Stomach (tissue), 9 donors: ENCODE measurements around the gene EEF1A2. TPM values are rescaled to one million over a fixed set of nuclear protein-coding genes. Genes with fewer than 3 reads are reported as not detected.

Experiments used
- DNase-seq, 2 donors: peaks; one replicate each; pipeline versions ENCODE4 v3.0.0 to v3.0.0-alpha.2; 2013 to 2019
- H3K27ac ChIP-seq, 5 donors: fragments of 200-600 bp in 4 of 5; sonication (generic) in 4 of 5; one replicate each; pipeline ENCODE4 v1.5.1; 2013 to 2019; ENCODE audit warnings: mild to moderate bottlenecking in 1 of 5, moderate library complexity in 1 of 5
- H3K27me3 ChIP-seq, 3 donors: fragments of 200-600 bp; sonication (generic); one replicate each; pipeline ENCODE4 v1.5.1; 2017 to 2019; ENCODE audit warnings: mixed run types in 1 of 3
- H3K36me3 ChIP-seq, 4 donors: fragments of 200-600 bp; sonication (generic); 1 replicate in 3 of 4; 2 replicates in 1 of 4; pipeline ENCODE4 v1.5.1; 2016 to 2019
- H3K4me1 ChIP-seq, 4 donors: fragments of 200-600 bp; sonication (generic); one replicate each; pipeline ENCODE4 v1.5.1; 2016 to 2019
- H3K4me3 ChIP-seq, 4 donors: fragments of 200-600 bp; sonication (generic) in 3 of 4; one replicate each; pipeline ENCODE4 v1.5.1; 2016 to 2019; ENCODE audit warnings: mild to moderate bottlenecking in 1 of 4
- H3K9me3 ChIP-seq, 4 donors: fragments of 200-600 bp; sonication (generic); one replicate each; pipeline ENCODE4 v1.5.1; 2016 to 2019
- EP300 ChIP-seq: sonication (generic); formaldehyde crosslinking; IDR thresholded peaks from one replicate; pipeline ENCODE4 v1.6.1; 2017; ENCODE audit warnings: antibody characterized with exemption
- POLR2A ChIP-seq, 4 donors: fragments of 450-650 bp; IDR thresholded peaks; one replicate each; pipeline ENCODE4 v1.6.1; 2016; ENCODE audit warnings: antibody characterized with exemption in 4 of 4, control low read depth in 2 of 4, mild to moderate bottlenecking in 1 of 4, moderate library complexity in 1 of 4
- POLR2AphosphoS5 ChIP-seq, 3 donors: sonication (generic); formaldehyde crosslinking; IDR thresholded peaks; one replicate each; pipeline ENCODE4 v1.6.1; 2016; ENCODE audit warnings: antibody characterized with exemption in 3 of 3
- WGBS, 5 donors: extraction: QIAGEN DNeasy Blood & Tissue Kit in 3 of 5; methylation state at CpG; one replicate each; pipeline versions ENCODE4 v1.1.5 to v1.1.7; 2013 to 2018; 5-methylcytosine and 5-hydroxymethylcytosine counted together
- intact Hi-C: fragments of 100-400 bp; cut with DNase I; formaldehyde crosslinking; loops from one replicate; pipeline ENCODE4 v1.15.1; 2023; ENCODE audit warnings: low total_unique reads
- polyA plus RNA-seq, 3 donors: library from polyadenylated mRNA; stranded (reverse); fragments of 200-250 nt; gene quantifications; one replicate each; pipeline ENCODE4 v1.2.3, GENCODE V29; 2013
- total RNA-seq, 5 donors: library from RNA; depleted of rRNA; stranded (reverse); fragments of >200 nt; gene quantifications; one replicate each; pipeline versions ENCODE4 v1.1.0 to v1.2.3, GENCODE V29; 2014 to 2016
- TF ChIP-seq, protein P1 (sequence below), 7 experiments: fragments of 450-650 bp in 4 of 7; fragments of 200-600 bp in 3 of 7; sonication (generic) in 3 of 7; IDR thresholded peaks; one replicate each; pipeline ENCODE4 v1.5.1; 2016 to 2019; ENCODE audit warnings: antibody characterized with exemption in 7 of 7, control low read depth in 2 of 7, mild to moderate bottlenecking in 1 of 7
- donor health status: healthy with polysubstance abuse.
- donor health status: Bipolar disorder and iron deficiency.
- donor health status: healthy.

Gene EEF1A2
- total and polyA plus RNA-seq, 8 donors, result 0.58 to 64.8 (median 23.8) TPM; not detected in 1

DNA sequence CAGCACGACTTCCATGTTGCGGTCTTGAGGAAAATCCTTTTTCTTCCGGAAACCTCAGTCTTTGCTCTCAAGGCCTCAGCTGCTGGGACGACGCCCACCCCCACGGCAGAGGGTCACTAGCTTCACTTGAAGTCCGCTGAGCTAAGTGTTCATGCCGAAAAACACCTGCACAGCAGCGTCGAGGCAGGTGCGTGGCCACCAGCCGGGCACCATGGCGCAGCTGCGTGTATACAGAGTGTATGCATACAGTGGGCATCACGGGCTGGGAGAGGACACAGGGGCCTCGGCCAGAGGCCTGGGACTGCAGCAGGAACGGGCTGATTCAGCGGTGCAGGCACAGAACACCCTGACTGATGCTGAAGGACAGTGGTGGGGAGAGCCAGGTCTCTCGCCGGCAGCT, 46.5 kb downstream of the EEF1A2 start:
- H3K27ac ChIP-seq, result no peak overlapping the region
- no peaks in the 10 kb centered on the region for H3K9me3 ChIP-seq
- TF ChIP-seq POLR2A (IDR thresholded peaks at IDR 0.05) (no peak), EP300 (no peak), POLR2AphosphoS5 (IDR thresholded peaks at IDR 0.05) (no peak)
- TF ChIP-seq, protein P1, sequence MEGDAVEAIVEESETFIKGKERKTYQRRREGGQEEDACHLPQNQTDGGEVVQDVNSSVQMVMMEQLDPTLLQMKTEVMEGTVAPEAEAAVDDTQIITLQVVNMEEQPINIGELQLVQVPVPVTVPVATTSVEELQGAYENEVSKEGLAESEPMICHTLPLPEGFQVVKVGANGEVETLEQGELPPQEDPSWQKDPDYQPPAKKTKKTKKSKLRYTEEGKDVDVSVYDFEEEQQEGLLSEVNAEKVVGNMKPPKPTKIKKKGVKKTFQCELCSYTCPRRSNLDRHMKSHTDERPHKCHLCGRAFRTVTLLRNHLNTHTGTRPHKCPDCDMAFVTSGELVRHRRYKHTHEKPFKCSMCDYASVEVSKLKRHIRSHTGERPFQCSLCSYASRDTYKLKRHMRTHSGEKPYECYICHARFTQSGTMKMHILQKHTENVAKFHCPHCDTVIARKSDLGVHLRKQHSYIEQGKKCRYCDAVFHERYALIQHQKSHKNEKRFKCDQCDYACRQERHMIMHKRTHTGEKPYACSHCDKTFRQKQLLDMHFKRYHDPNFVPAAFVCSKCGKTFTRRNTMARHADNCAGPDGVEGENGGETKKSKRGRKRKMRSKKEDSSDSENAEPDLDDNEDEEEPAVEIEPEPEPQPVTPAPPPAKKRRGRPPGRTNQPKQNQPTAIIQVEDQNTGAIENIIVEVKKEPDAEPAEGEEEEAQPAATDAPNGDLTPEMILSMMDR (IDR thresholded peaks at IDR 0.05), result no peak
- intact Hi-C loops, result no loop called here
- WGBS, 5 donors, result 81 to 86% (median 85%) methylated on average over 17 to 20 of the region's 20 CpGs
- peaks cover 6 to 100% (median 72%) of the 10 kb centered on the region in 3 donors for H3K27me3 ChIP-seq
- no peak overlapping the region for H3K4me3 ChIP-seq
- no peak for DNase-seq
- H3K4me1 ChIP-seq, result peaks cover 4 to 23% (median 14%) of the 10 kb centered on the region in 4 donors
- no peaks in the 10 kb centered on the region for H3K36me3 ChIP-seq

DNA sequence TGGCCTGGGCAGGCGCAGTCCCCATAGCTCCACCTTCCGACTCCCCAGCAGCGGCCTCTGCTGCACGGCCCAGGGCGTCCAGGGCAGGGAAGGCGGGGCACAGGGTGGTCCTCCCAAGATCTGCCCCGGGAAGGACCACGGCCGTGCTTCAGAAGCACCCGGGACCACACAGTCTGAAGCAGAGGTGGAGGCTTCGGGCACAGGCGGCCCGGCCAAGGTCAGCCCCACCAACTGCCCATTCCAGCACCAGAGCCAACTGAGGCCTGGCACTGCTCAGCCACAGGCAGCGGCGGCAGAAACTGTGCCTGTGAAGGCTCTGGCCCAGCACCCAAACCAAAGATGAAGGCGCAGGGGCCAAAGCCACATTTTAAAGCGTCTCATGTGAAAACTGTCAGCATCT, 47.1 kb downstream of the EEF1A2 start:
- no peaks in the 10 kb centered on the region for H3K36me3 ChIP-seq
- H3K9me3 ChIP-seq, result no peaks in the 10 kb centered on the region
- WGBS, 5 donors, result 86 to 93% (median 89%) methylated on average over 7 to 17 of the region's 17 CpGs
- H3K4me3 ChIP-seq, result no peak overlapping the region
- H3K27ac ChIP-seq, result no peak overlapping the region
- intact Hi-C loops, result no loop called here
- TF ChIP-seq POLR2AphosphoS5 (IDR thresholded peaks at IDR 0.05), result no peak
- DNase-seq, result no peak
- peaks cover 6 to 100% (median 76%) of the 10 kb centered on the region in 3 donors for H3K27me3 ChIP-seq
- H3K4me1 ChIP-seq, result peaks cover 3 to 18% (median 11%) of the 10 kb centered on the region in 4 donors

DNA sequence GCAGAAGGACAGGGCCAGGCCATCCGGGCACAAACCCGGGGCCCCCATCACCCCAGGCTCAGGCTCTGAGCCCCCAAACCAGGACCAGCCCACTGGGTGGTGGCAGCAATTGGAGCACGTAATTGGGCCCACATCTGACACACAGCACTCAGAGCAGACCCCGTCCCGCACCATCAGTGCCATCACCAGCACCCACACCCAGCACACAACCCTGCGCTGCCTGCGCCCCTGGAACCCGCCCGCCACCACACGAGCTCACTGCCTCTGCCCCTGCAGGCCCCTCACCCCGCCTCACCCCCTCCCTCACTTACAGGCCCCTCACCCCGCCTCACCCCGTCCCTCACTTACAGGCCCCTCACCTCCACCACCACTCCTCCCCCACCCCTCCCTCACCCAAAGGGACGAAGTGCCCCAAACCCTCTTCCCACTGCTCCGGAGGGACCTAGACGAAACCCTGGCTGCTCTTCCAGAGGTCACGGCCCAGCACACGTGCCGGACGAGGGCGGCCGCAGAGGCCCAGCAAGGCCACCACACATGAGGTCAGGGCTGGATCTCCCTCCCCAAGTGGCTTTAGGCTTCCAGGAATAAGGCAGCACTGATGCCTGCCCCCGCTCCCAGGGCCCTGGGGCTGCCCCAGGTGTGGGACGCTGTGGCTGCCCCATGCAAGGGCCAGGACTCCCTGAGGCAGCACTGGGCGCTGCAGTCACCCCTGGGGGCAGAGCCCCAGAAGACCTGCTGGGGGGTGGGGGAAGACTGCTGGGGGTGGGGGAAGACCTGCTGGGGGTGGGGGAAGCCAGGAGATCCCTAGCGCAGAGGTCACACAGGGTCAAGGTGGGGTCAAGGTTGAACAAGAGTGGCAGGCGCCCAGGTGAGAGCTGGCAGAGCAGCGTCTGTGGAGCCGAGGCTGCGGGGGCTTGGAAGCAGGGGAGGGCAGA, 48.8 kb downstream of the EEF1A2 start:
- Histone ChIP-seq H3K4me1 (peaks cover 3 to 16% (median 9%) of the 10 kb centered on the region in 4 donors), H3K36me3 (no peaks in the 10 kb centered on the region), H3K27me3 (peaks cover 6 to 100% (median 68%) of the 10 kb centered on the region in 3 donors), H3K27ac (no peak overlapping the region), H3K9me3 (no peaks in the 10 kb centered on the region), H3K4me3 (no peak overlapping the region)
- intact Hi-C loops, result no loop called here
- no peak for TF ChIP-seq POLR2AphosphoS5 (IDR thresholded peaks at IDR 0.05)
- TF ChIP-seq POLR2A (IDR thresholded peaks at IDR 0.05), result no peak
- TF ChIP-seq, protein P1 (IDR thresholded peaks at IDR 0.05), result no peak
- no peak for TF ChIP-seq EP300
- DNase-seq, result no peak
- 76 to 85% (median 78%) methylated on average over 13 to 30 of the region's 30 CpGs for WGBS, 5 donors

GRCh38 chr20:63449025-63449424, 49.9 kb downstream of the EEF1A2 start:
- no peak for TF ChIP-seq POLR2A (IDR thresholded peaks at IDR 0.05)
- TF ChIP-seq, protein P1 (IDR thresholded peaks at IDR 0.05), result no peak
- no peak for TF ChIP-seq POLR2AphosphoS5 (IDR thresholded peaks at IDR 0.05)
- TF ChIP-seq EP300, result no peak
- no peak for DNase-seq
- 77 to 84% (median 81%) methylated on average over 5 of the region's 5 CpGs for WGBS, 5 donors
- Histone ChIP-seq H3K4me1 (peaks cover 0 to 9% (median 3%) of the 10 kb centered on the region in 4 donors), H3K36me3 (no peaks in the 10 kb centered on the region), H3K27me3 (peaks cover 6 to 98% (median 58%) of the 10 kb centered on the region in 3 donors), H3K27ac (no peak overlapping the region), H3K9me3 (no peaks in the 10 kb centered on the region), H3K4me3 (no peak overlapping the region)
- intact Hi-C loops, result no loop called here

DNA sequence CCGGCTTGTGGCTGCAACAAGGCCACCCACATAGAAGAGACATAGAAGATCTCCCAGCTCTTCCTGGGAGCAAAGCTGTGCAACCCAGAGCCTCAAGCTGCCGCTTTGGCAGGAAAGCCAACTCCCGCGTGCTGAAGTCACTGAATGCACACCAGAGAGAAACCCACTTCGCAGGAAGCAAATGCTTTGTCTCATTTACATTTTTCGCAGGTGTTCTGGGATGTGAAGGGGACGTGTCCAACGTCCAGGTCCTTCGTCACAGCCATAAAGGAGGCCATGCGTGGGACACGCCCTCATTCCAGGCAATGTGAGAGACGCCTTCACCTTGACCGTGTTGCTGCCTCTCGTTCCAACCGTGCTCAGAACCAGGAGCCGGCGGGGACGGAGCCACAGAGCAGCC, 50.9 kb downstream of the EEF1A2 start:
- Histone ChIP-seq H3K27ac (no peak overlapping the region), H3K27me3 (peaks cover 6 to 88% (median 48%) of the 10 kb centered on the region in 3 donors), H3K36me3 (no peaks in the 10 kb centered on the region), H3K9me3 (no peaks in the 10 kb centered on the region), H3K4me1 (peaks cover 0 to under 1% (median 0%) of the 10 kb centered on the region in 4 donors), H3K4me3 (no peak overlapping the region)
- TF ChIP-seq POLR2A (IDR thresholded peaks at IDR 0.05) (no peak), EP300 (no peak), POLR2AphosphoS5 (IDR thresholded peaks at IDR 0.05) (no peak)
- TF ChIP-seq, protein P1 (IDR thresholded peaks at IDR 0.05), result no peak
- intact Hi-C loops, result no loop called here
- WGBS, 5 donors, result 31 to 55% (median 38%) methylated on average over 18 of the region's 18 CpGs
- no peak for DNase-seq
